ENCODE results near the gene PFN3.

The PFN3 gene

GRCh38 chr5:177399997-177400868 lies at the start of gene PFN3:
TSS of gene PFN3 (minus strand) at chr5:177400661. CDS start at chr5:177400576, 85 bp downstream.
- no peak for DNase-seq

GRCh38 chr5:177449140-177450061 lies 48.9 kb upstream of the PFN3 start:
- peak; percentile 3 for DNase-seq

GRCh38 chr5:177448244-177448950 lies 47.9 kb upstream of the PFN3 start:
- DNase-seq: no peak

- peak; percentile 14 for DNase-seq
These were observed 47.3 kb upstream of the PFN3 start for GRCh38 chr5:177447611-177448243.

GRCh38 chr5:177447066-177447610 lies 46.7 kb upstream of the PFN3 start:
- peak; percentile 62 for DNase-seq

GRCh38 chr5:177446200-177447065 lies 46.0 kb upstream of the PFN3 start, which contains the start of gene PRR7:
TSS of gene PRR7 (plus strand) at chr5:177446814. CDS start at chr5:177455068, 8,254 bp downstream.
- DNase-seq: peak; percentile 80

- no peak for DNase-seq
These were observed 45.4 kb upstream of the PFN3 start for GRCh38 chr5:177445917-177446199.

- peak; percentile 13 for DNase-seq
These were observed 44.8 kb upstream of the PFN3 start for GRCh38 chr5:177445052-177445916.

GRCh38 chr5:177444106-177445051 lies 43.9 kb upstream of the PFN3 start:
- DNase-seq: peak; percentile 22

GRCh38 chr5:177443144-177443983 lies 42.9 kb upstream of the PFN3 start:
- DNase-seq: peak; percentile 3

GRCh38 chr5:177442066-177442826 lies 41.8 kb upstream of the PFN3 start:
- no peak for DNase-seq

- no peak for DNase-seq
These were observed 40.7 kb upstream of the PFN3 start for GRCh38 chr5:177440990-177441780.

- DNase-seq: peak; percentile 55
These were observed 39.9 kb upstream of the PFN3 start for GRCh38 chr5:177440211-177440989.

- DNase-seq: no peak
These were observed 39.1 kb upstream of the PFN3 start for GRCh38 chr5:177439518-177440053.

GRCh38 chr5:177438468-177438867 lies 38.0 kb upstream of the PFN3 start:
- DNase-seq: no peak
